ENCODE results near the gene CD69. TPM values are rescaled to one million over a fixed set of nuclear protein-coding genes. Genes with fewer than 3 reads are reported as not detected.

CD69 gene
- total RNA-seq, 1 experiment from 2014 or later: not detected

DNA sequence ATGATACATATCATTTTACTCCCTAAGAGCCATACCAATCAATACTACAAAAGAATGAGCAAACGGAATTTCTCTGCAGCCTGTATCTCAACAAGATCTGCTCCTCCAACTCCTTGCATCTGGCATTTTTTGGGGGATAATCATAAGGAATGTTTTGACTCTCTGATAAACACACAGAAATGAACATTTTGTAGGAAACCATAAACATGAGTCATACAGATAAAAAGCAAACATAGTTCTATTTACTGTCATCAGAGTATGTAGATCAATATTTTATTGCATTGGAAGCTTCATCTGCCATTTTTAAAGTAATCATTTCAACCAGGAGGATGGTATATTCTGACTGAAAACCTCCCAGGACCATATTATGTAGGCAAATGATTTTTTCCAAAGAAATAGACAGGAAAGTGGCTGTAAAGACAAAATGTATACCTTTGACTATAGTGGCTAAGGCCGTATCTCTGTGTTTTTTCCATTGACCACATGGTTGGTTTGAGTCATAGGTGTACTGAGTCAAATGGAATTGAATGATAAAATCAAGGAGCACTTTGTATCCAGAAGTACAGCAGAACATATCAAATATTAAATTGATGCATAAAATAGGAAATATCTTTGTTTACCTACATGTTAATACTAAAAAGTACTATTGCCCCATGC lies 32.4 kb upstream of the CD69 start:
- H2AFZ ChIP-seq (ENCODE audit: low read length): no peak overlapping the region
- H3K36me3 Mint-ChIP-seq (ENCODE audit: insufficient read depth in 1 of 3, low read depth in 3 of 3): peaks cover 4 to 21% (median 10%) of the 10 kb centered on the region in 3 experiments; a peak in 6 of 7 replicates
- H3K27ac Mint-ChIP-seq: no peak overlapping the region

More for the DNA sequence above, 32.4 kb upstream of the CD69 start:
- Histone ChIP-seq H4K20me1 (ENCODE audit: control insufficient read depth, insufficient read depth, insufficient read length) (no peaks in the 10 kb centered on the region), H3K23ac (ENCODE audit: insufficient read length, low read depth, low read length) (no peak overlapping the region), H3T11ph (ENCODE audit: low read length) (no peak overlapping the region), H3K79me1 (ENCODE audit: insufficient read depth, low read depth, low read length, poor library complexity, severe bottlenecking) (no peaks in the 10 kb centered on the region), H3K27ac (ENCODE audit: insufficient read length, low read depth, low read length) (no peak overlapping the region), H3K9ac (ENCODE audit: extremely low read depth, insufficient read length, low read length) (no peak overlapping the region), H2BK120ac (ENCODE audit: low read depth, low read length, poor library complexity, severe bottlenecking) (no peak overlapping the region), H2BK12ac (ENCODE audit: insufficient read length, low read depth, low read length) (no peak overlapping the region), H2BK5ac (ENCODE audit: insufficient read length, low read length) (no peak overlapping the region), H3K4ac (ENCODE audit: low read depth, low read length) (no peak overlapping the region), H2AK5ac (ENCODE audit: insufficient read length, low read length) (no peak overlapping the region), H2BK15ac (ENCODE audit: low read depth, low read length) (no peak overlapping the region), H4K91ac (ENCODE audit: insufficient read length, low read depth, low read length) (no peak overlapping the region), H3K79me2 (ENCODE audit: insufficient read depth, low read length) (no peaks in the 10 kb centered on the region), H2BK20ac (ENCODE audit: low read depth, low read length, poor library complexity, severe bottlenecking) (no peak overlapping the region), H3K4me2 (ENCODE audit: insufficient read depth, insufficient read length, low read length) (no peak overlapping the region), H4K8ac (replicated peaks; ENCODE audit: insufficient read length, low read depth, low read length) (no peak overlapping the region), H3K27me3 (ENCODE audit: insufficient read depth, low read length) (no peaks in the 10 kb centered on the region), H3K23me2 (ENCODE audit: insufficient read length, low read depth, low read length, poor library complexity, severe bottlenecking) (no peaks in the 10 kb centered on the region), H3K9me3 (ENCODE audit: control insufficient read depth, low read depth, low read length) (no peaks in the 10 kb centered on the region), H3K14ac (ENCODE audit: insufficient read depth, low read length) (no peak overlapping the region), H4K5ac (ENCODE audit: insufficient read length, low read depth, low read length) (no peak overlapping the region), H3K4me1 (ENCODE audit: insufficient read depth, low read length) (peaks cover 2% of the 10 kb centered on the region; the same call in 1 of the 2 replicates), H3K18ac (ENCODE audit: insufficient read length, low read depth, low read length) (no peak overlapping the region), H3K56ac (ENCODE audit: insufficient read length, low read depth, low read length) (no peak overlapping the region)
- no peak for TF ChIP-seq CTCF (conservative IDR thresholded peaks at IDR 0.05)
- H3K27me3 Mint-ChIP-seq (ENCODE audit: low read depth): no peaks in the 10 kb centered on the region; the same call in 1 of the 2 replicates
- peaks cover 12% of the 10 kb centered on the region in 2 experiments for H3K9me3 Mint-ChIP-seq
- DNase-seq: no peak
- WGBS (ENCODE audit: extremely low coverage, insufficient read length, low lambda C conversion rate): no CpG with 5 or more reads among the region's 2 CpGs
- no peak overlapping the region for H3K4me3 Mint-ChIP-seq
- H3K4me1 Mint-ChIP-seq: peaks cover 21 to 32% of the 10 kb centered on the region in 2 experiments

Data from H9 (cell line).